ENCODE data around the gene NUDT1.

DNA sequence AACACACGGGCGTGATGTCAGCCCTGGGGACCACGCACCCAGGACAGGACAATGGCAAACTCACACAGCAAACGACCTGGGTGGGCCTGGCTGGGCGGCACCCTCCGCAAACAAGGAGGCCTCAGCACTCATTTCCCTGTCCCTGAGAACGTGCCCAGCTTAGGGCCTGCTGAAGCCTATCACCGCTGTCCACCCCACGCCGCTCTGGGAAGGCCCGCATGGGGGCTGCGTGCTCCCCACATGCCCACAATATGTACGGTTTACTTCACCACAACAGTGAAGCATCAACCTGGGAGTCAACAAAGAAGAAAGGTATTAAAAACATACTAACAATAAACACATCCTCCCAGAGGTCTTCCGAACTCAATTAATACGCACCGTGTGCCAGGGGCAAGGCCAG is 21.5 kb upstream of the NUDT1 start:
- TF ChIP-seq, protein P1, sequence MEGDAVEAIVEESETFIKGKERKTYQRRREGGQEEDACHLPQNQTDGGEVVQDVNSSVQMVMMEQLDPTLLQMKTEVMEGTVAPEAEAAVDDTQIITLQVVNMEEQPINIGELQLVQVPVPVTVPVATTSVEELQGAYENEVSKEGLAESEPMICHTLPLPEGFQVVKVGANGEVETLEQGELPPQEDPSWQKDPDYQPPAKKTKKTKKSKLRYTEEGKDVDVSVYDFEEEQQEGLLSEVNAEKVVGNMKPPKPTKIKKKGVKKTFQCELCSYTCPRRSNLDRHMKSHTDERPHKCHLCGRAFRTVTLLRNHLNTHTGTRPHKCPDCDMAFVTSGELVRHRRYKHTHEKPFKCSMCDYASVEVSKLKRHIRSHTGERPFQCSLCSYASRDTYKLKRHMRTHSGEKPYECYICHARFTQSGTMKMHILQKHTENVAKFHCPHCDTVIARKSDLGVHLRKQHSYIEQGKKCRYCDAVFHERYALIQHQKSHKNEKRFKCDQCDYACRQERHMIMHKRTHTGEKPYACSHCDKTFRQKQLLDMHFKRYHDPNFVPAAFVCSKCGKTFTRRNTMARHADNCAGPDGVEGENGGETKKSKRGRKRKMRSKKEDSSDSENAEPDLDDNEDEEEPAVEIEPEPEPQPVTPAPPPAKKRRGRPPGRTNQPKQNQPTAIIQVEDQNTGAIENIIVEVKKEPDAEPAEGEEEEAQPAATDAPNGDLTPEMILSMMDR (IDR thresholded peaks at IDR 0.05) = no peak
- no peak for TF ChIP-seq POLR2A (IDR thresholded peaks at IDR 0.05)

Data from gastroesophageal sphincter (tissue), 3 donors.